OCI-LY3 (cell line): Measurements from ENCODE around the gene H2BK1.

ENCODE experiments used
- H2AFZ ChIP-seq: fragments of 200-600, 300-600 bp; shearing (Covaris generic); 2 replicates; pipeline ENCODE4 v1.6.0; 2014; ENCODE audit warnings: antibody characterized with exemption, low read depth, low read length
- H3K27ac ChIP-seq: fragments of 200-600, 300-600 bp; sonication (generic); 2 replicates; pipeline ENCODE4 v1.5.1; 2014; ENCODE audit warnings: mild to moderate bottlenecking, low read length, moderate library complexity, mixed read lengths
- H3K27me3 ChIP-seq: fragments of 200-600, 300-600 bp; sonication (generic); 2 replicates; pipeline ENCODE4 v1.6.1; 2014; ENCODE audit warnings: low read depth, low read length, mixed read lengths
- H3K36me3 ChIP-seq: fragments of 200-600, 300-600 bp; sonication (generic); replicated peaks from 2 replicates; pipeline ENCODE3; 2014; ENCODE audit warnings: low read depth, low read length, mixed read lengths
- H3K4me1 ChIP-seq: fragments of 300-600, 200-600 bp; sonication (generic); 2 replicates; pipeline ENCODE4 v1.6.1; 2014; ENCODE audit warnings: low read length, mixed read lengths
- H3K4me2 ChIP-seq: fragments of 200-600, 300-600 bp; sonication (generic); 2 replicates; pipeline ENCODE4 v1.6.1; 2014; ENCODE audit warnings: low read length, mixed read lengths
- H3K4me3 ChIP-seq: fragments of 300-600, 200-600 bp; sonication (generic); 2 replicates; pipeline ENCODE4 v1.5.1; 2014; ENCODE audit warnings: antibody characterized with exemption, mild to moderate bottlenecking, low read length, moderate library complexity
- H3K79me2 ChIP-seq: fragments of 300-600, 200-600 bp; shearing (Covaris generic); 2 replicates; pipeline ENCODE4 v1.6.1; 2014; ENCODE audit warnings: mild to moderate bottlenecking, low read length, mixed read lengths
- H3K9ac ChIP-seq: fragments of 300-600, 200-600 bp; shearing (Covaris generic); 2 replicates; pipeline ENCODE4 v1.6.0; 2014; ENCODE audit warnings: mild to moderate bottlenecking, low read length, moderate library complexity
- H3K9me3 ChIP-seq: fragments of 200-600, 300-600 bp; shearing (Covaris generic); 2 replicates; pipeline ENCODE4 v1.6.1; 2014; ENCODE audit warnings: low read length, mixed read lengths; ENCODE audit not compliant: insufficient read depth
- H4K20me1 ChIP-seq: fragments of 200-600, 300-600 bp; sonication (generic); 2 replicates; pipeline ENCODE4 v1.6.1; 2016; ENCODE audit warnings: low read length, mixed read lengths; ENCODE audit not compliant: insufficient read depth
- EZH2phosphoT487 ChIP-seq: fragments of 200-600 bp; shearing (Covaris generic); IDR thresholded peaks from 2 replicates; pipeline ENCODE4 v1.6.1; 2018; ENCODE audit warnings: antibody characterized with exemption, mixed run types, low read depth
- TF ChIP-seq, protein P1 (sequence below): fragments of 200-600, 300-600 bp; sonication (generic); IDR thresholded peaks from 2 replicates; pipeline ENCODE4 v1.5.1; 2014; ENCODE audit warnings: antibody characterized with exemption, low read length, low read depth

H2BK1 gene

DNA sequence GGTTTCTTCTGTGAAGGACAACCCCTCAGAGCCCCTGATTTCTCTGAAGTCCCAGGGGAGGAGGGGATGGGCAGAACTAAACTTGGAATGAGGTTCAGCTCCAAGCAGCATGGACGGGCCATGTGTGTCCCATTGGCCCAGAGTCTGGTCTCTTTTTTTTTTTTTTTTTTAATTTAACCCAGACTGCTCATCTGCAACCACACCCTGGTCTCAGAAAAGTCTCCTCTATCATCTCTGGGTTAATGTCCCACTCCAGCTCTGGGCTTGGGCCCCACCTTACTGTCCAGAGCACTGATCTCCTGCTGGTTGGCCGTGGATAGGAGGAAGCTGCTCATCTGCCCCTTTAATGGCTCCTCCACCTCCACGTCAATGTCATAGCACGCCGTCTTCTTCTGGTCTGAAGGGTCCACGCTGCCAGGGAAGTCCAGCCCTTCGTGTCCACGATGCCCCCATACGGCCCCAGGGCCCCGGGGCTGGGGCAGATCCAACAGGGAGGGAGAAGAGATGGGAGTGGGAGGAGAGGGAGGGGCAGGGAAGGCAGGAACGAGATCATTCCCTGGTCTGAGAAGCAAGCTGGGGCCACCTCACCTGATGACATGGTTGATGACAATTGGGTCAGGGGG, 29.7 kb upstream of the H2BK1 start:
- Histone ChIP-seq H3K9ac (no peak overlapping the region), H3K9me3 (no peaks in the 10 kb centered on the region), H3K4me3 (no peak overlapping the region), H3K79me2 (no peaks in the 10 kb centered on the region), H2AFZ (no peak overlapping the region), H3K27ac (no peak overlapping the region), H3K36me3 (peaks cover 11% of the 10 kb centered on the region), H3K27me3 (peaks cover 5% of the 10 kb centered on the region), H3K4me2 (no peak overlapping the region), H4K20me1 (peaks cover 32% of the 10 kb centered on the region), H3K4me1 (peaks cover 32% of the 10 kb centered on the region)
- no peak for TF ChIP-seq EZH2phosphoT487
- TF ChIP-seq, protein P1, sequence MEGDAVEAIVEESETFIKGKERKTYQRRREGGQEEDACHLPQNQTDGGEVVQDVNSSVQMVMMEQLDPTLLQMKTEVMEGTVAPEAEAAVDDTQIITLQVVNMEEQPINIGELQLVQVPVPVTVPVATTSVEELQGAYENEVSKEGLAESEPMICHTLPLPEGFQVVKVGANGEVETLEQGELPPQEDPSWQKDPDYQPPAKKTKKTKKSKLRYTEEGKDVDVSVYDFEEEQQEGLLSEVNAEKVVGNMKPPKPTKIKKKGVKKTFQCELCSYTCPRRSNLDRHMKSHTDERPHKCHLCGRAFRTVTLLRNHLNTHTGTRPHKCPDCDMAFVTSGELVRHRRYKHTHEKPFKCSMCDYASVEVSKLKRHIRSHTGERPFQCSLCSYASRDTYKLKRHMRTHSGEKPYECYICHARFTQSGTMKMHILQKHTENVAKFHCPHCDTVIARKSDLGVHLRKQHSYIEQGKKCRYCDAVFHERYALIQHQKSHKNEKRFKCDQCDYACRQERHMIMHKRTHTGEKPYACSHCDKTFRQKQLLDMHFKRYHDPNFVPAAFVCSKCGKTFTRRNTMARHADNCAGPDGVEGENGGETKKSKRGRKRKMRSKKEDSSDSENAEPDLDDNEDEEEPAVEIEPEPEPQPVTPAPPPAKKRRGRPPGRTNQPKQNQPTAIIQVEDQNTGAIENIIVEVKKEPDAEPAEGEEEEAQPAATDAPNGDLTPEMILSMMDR = no peak

- Histone ChIP-seq H3K9me3 (no peaks in the 10 kb centered on the region), H3K4me1 (peaks cover 25% of the 10 kb centered on the region), H3K27me3 (no peaks in the 10 kb centered on the region), H3K9ac (no peak overlapping the region), H3K4me2 (peak overlapping the region; percentile 27; the same call in 1 of the 2 replicates), H3K4me3 (no peak overlapping the region), H3K27ac (no peak overlapping the region), H2AFZ (no peak overlapping the region), H4K20me1 (peaks cover 36% of the 10 kb centered on the region), H3K79me2 (peaks cover 2% of the 10 kb centered on the region), H3K36me3 (peaks cover 12% of the 10 kb centered on the region)
- TF ChIP-seq, protein P1 = no peak
Measured at GRCh38 chr7:151238924-151239836, 28.9 kb upstream of the H2BK1 start.

DNA sequence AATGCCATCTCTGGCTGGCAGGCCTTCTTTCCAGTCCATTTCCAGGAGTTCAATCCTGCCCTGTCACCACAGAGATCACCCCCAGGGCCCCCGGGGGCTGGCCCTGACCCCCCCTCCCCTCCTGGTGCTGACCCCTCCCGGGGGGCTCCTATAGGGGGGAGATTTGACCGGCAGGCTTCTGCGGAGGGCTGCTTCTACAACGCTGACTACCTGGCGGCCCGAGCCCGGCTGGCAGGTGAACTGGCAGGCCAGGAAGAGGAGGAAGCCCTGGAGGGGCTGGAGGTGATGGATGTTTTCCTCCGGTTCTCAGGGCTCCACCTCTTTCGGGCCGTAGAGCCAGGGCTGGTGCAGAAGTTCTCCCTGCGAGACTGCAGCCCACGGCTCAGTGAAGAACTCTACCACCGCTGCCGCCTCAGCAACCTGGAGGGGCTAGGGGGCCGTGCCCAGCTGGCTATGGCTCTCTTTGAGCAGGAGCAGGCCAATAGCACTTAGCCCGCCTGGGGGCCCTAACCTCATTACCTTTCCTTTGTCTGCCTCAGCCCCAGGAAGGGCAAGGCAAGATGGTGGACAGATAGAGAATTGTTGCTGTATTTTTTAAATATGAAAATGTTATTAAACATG, 28.0 kb upstream of the H2BK1 start:
- Histone ChIP-seq H3K4me2 (no peak overlapping the region; the same call in 1 of the 2 replicates), H2AFZ (no peak overlapping the region), H3K4me3 (no peak overlapping the region), H3K9me3 (no peaks in the 10 kb centered on the region), H3K27ac (no peak overlapping the region), H3K27me3 (no peaks in the 10 kb centered on the region), H4K20me1 (peaks cover 44% of the 10 kb centered on the region), H3K36me3 (peaks cover 12% of the 10 kb centered on the region), H3K9ac (no peak overlapping the region), H3K79me2 (peaks cover 11% of the 10 kb centered on the region), H3K4me1 (peaks cover 24% of the 10 kb centered on the region)
- TF ChIP-seq, protein P1 = no peak
- no peak for TF ChIP-seq EZH2phosphoT487
